Endodermal cell (in vitro differentiated cells): ENCODE results near the gene MAP2K6. TPM values are rescaled to one million over a fixed set of nuclear protein-coding genes. Genes with fewer than 3 reads are reported as not detected.

Source experiments
- DNase-seq: peaks from one replicate; pipeline ENCODE4 v3.0.0-alpha.2; 2017
- H3K27ac ChIP-seq: 2 replicates; pipeline ENCODE4 v1.5.1; 2013; ENCODE audit warnings: mild to moderate bottlenecking, low read depth, low read length, moderate library complexity
- H3K27me3 ChIP-seq: 2 replicates; pipeline ENCODE4 v1.6.1; 2013; ENCODE audit warnings: mild to moderate bottlenecking, low read length, moderate library complexity; ENCODE audit not compliant: insufficient read depth, control insufficient read depth, poor library complexity, severe bottlenecking
- H3K36me3 ChIP-seq: 2 replicates; pipeline ENCODE4 v1.7.0; 2013; ENCODE audit warnings: mild to moderate bottlenecking, low read length, moderate library complexity; ENCODE audit not compliant: control insufficient read depth, insufficient read depth
- H3K4me1 ChIP-seq: one replicate; pipeline ENCODE4 v1.7.0; 2013; ENCODE audit warnings: low read length; ENCODE audit not compliant: control insufficient read depth, insufficient read depth
- H3K4me3 ChIP-seq: 2 replicates; pipeline ENCODE4 v1.5.1; 2013; ENCODE audit warnings: mild to moderate bottlenecking, low read length, moderate library complexity
- H3K9ac ChIP-seq: 2 replicates; pipeline ENCODE4 v1.6.1; 2013; ENCODE audit warnings: mild to moderate bottlenecking, low read length, moderate library complexity; ENCODE audit not compliant: poor library complexity, severe bottlenecking; ENCODE audit errors: extremely low read depth
- H3K9me3 ChIP-seq: 2 replicates; pipeline ENCODE4 v1.6.1; 2013; ENCODE audit warnings: mild to moderate bottlenecking, low read length, moderate library complexity; ENCODE audit not compliant: control insufficient read depth
- H3K27ac Mint-ChIP-seq: 2 replicates; pipeline ENCODE4 v1.8.0; 2020; ENCODE audit warnings: mixed read lengths
- H3K27me3 Mint-ChIP-seq: 2 replicates; pipeline ENCODE4 v1.8.0; 2021; ENCODE audit warnings: mild to moderate bottlenecking, mixed read lengths; ENCODE audit not compliant: insufficient read depth
- H3K36me3 Mint-ChIP-seq: 2 replicates; pipeline ENCODE4 v1.8.0; 2020; ENCODE audit warnings: low read depth, mixed read lengths
- H3K4me1 Mint-ChIP-seq: 2 replicates; pipeline ENCODE4 v1.8.0; 2020; ENCODE audit warnings: mixed read lengths
- H3K4me3 Mint-ChIP-seq: 2 replicates; pipeline ENCODE4 v1.8.0; 2020; ENCODE audit warnings: mild to moderate bottlenecking, moderate library complexity, mixed read lengths
- H3K9me3 Mint-ChIP-seq: 2 replicates; pipeline ENCODE4 v1.8.0; 2020; ENCODE audit warnings: mild to moderate bottlenecking, mixed read lengths
- WGBS, 2 experiments: methylation state at CpG; one replicate each; pipeline versions ENCODE4 v1.1.5 to v1.1.7; 2013; ENCODE audit warnings: missing lambda C conversion rate in 2 of 2, mixed read lengths in 1 of 2; ENCODE audit not compliant: insufficient coverage in 1 of 2, insufficient read length in 1 of 2; 5-methylcytosine and 5-hydroxymethylcytosine counted together
- total RNA-seq, 2 donors: library from RNA; stranded (reverse); fragmentation: NEBNext Ultra II Directional in 1 of 2; extraction: Animal tissue kit (Norgen Biotek cat#: 25700) in 1 of 2; gene quantifications; 2 replicates in 1 of 2; 3 replicates in 1 of 2; pipeline ENCODE4 v1.2.1, GENCODE V29; 2021
- TF ChIP-seq, protein P1 (sequence below): fragments of 200-600 bp; sonication (generic); conservative IDR thresholded peaks from 2 replicates; pipeline ENCODE4 v1.5.0; 2021; ENCODE audit warnings: antibody characterized with exemption, mild to moderate bottlenecking

The MAP2K6 gene
- total RNA-seq, 2 donors from 2014 or later, result 42.2 to 55.3 TPM

DNA sequence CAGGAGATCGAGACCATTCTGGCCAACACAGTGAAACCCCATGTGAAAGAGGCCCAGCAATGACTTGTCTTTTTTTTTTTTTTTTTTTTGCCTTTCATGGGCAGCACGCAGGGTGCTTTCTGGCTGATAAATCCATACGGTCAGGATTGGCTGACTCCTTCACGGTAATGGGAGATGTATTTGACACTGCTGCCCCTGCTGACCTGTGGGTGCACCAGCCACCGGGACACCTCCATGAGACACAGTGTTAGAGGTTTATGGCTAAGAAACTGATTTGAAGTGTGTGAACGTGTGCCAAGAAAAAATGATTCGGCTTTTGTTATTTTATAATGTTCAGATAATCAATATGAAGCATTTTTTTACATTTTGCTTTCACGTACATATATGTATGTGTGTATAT, 48.4 kb downstream of the MAP2K6 start:
- H3K4me3 ChIP-seq, result no peak overlapping the region
- H3K9me3 Mint-ChIP-seq, result no peaks in the 10 kb centered on the region
- WGBS, 2 experiments, result 96 to 100% methylated on average over 2 to 7 of the region's 8 CpGs
- H3K9me3 ChIP-seq, result no peaks in the 10 kb centered on the region
- no peaks in the 10 kb centered on the region for H3K27me3 ChIP-seq
- peaks cover 49% of the 10 kb centered on the region for H3K4me1 Mint-ChIP-seq
- TF ChIP-seq, protein P1, sequence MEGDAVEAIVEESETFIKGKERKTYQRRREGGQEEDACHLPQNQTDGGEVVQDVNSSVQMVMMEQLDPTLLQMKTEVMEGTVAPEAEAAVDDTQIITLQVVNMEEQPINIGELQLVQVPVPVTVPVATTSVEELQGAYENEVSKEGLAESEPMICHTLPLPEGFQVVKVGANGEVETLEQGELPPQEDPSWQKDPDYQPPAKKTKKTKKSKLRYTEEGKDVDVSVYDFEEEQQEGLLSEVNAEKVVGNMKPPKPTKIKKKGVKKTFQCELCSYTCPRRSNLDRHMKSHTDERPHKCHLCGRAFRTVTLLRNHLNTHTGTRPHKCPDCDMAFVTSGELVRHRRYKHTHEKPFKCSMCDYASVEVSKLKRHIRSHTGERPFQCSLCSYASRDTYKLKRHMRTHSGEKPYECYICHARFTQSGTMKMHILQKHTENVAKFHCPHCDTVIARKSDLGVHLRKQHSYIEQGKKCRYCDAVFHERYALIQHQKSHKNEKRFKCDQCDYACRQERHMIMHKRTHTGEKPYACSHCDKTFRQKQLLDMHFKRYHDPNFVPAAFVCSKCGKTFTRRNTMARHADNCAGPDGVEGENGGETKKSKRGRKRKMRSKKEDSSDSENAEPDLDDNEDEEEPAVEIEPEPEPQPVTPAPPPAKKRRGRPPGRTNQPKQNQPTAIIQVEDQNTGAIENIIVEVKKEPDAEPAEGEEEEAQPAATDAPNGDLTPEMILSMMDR, result peak; percentile 56
- H3K4me1 ChIP-seq, result peaks cover 6% of the 10 kb centered on the region
- H3K27me3 Mint-ChIP-seq, result no peaks in the 10 kb centered on the region
- no peaks in the 10 kb centered on the region for H3K36me3 ChIP-seq
- H3K27ac Mint-ChIP-seq, result no peak overlapping the region
- H3K36me3 Mint-ChIP-seq, result no peaks in the 10 kb centered on the region
- DNase-seq, result peak; percentile 72
- no peak overlapping the region for H3K27ac ChIP-seq
- H3K9ac ChIP-seq, result no peak overlapping the region
- H3K4me3 Mint-ChIP-seq, result no peak overlapping the region

DNA sequence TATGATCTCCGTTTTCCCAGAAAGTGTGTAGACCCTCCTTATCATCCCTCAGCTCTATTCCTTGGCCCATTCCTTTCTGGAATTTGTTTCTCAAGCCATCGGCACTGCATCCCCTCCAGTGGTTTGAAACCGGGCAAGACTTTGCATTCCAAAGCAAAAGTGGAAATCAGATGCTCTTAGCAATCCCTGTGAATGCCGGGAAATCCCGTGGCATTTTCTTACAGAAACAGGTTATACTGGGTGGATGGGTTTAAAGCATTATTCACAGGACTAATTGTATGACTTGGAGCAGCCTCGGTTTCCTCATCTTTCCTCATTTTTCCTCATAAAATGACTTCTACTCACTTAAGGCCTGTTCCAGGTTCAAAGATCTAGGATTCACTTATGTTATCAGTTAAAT, 52.0 kb downstream of the MAP2K6 start:
- Mint-ChIP-seq H3K36me3 (peaks cover 17% of the 10 kb centered on the region), H3K4me3 (peak overlapping the region; percentile 4), H3K4me1 (peaks cover 41% of the 10 kb centered on the region), H3K27ac (peak overlapping the region; percentile 91), H3K9me3 (peaks cover 2% of the 10 kb centered on the region), H3K27me3 (no peaks in the 10 kb centered on the region)
- peaks cover 8% of the 10 kb centered on the region for H3K9me3 ChIP-seq
- TF ChIP-seq, protein P1, result no peak
- 54 to 57% methylated on average over 4 to 6 of the region's 6 CpGs for WGBS, 2 experiments
- peaks cover under 1% of the 10 kb centered on the region for H3K4me1 ChIP-seq
- peak overlapping the region; percentile 52 for H3K9ac ChIP-seq
- peak; percentile 83 for DNase-seq
- peak overlapping the region; percentile 58 for H3K4me3 ChIP-seq
- H3K27me3 ChIP-seq, result no peaks in the 10 kb centered on the region
- H3K36me3 ChIP-seq, result no peaks in the 10 kb centered on the region
- peak overlapping the region; percentile 48 for H3K27ac ChIP-seq

DNA sequence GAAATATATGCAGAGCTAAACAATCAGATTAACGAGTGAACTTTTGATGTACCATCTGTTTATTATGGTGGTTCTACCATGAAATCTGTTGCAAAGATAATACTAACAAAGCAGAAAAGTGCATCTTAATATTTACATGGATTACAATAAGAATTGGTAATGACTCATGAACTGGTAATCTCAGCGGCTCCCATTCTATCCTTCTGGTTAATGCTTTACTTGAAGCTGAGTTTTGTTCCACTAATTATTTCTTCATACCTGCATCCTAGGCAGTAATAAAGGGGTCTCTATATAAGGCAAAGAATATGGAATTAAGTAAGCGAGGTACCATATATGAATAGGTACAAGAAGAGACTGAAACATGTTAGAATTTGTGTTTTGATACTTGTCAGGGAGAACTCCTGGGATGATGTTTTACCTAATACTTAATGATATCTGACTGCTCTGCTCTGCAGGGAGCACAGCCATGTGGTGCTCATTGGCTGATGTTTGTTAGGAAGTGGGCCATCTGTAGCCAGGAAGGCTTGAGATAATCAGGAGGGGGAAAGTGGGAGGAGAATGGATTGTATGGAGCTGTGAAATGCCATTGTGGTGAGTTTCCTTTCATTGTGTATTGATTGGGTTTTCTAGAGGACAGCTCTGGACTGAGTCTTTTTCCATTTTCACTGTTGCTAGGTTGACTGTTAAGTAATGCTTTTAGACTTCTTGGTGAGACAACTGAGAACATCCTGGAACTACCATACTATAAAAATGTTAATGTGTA, 52.6 kb downstream of the MAP2K6 start:
- peaks cover 35% of the 10 kb centered on the region for H3K4me1 Mint-ChIP-seq
- H3K9ac ChIP-seq, result peak overlapping the region; percentile 52
- H3K9me3 ChIP-seq, result peaks cover 8% of the 10 kb centered on the region
- TF ChIP-seq, protein P1, result no peak
- H3K36me3 ChIP-seq, result no peaks in the 10 kb centered on the region
- peaks cover 2% of the 10 kb centered on the region for H3K9me3 Mint-ChIP-seq
- peak; percentile 95 for DNase-seq
- no peaks in the 10 kb centered on the region for H3K27me3 ChIP-seq
- peak overlapping the region; percentile 91 for H3K27ac Mint-ChIP-seq
- peak overlapping the region; percentile 4 for H3K4me3 Mint-ChIP-seq
- peaks cover 17% of the 10 kb centered on the region for H3K36me3 Mint-ChIP-seq
- 40 to 70% methylated on average over 2 to 3 of the region's 3 CpGs for WGBS, 2 experiments
- H3K27ac ChIP-seq, result peak overlapping the region; percentile 48
- peak overlapping the region; percentile 58 for H3K4me3 ChIP-seq
- H3K27me3 Mint-ChIP-seq, result no peaks in the 10 kb centered on the region
- H3K4me1 ChIP-seq, result no peaks in the 10 kb centered on the region
